ENCODE results near the gene NUP62.

The NUP62 gene

DNA sequence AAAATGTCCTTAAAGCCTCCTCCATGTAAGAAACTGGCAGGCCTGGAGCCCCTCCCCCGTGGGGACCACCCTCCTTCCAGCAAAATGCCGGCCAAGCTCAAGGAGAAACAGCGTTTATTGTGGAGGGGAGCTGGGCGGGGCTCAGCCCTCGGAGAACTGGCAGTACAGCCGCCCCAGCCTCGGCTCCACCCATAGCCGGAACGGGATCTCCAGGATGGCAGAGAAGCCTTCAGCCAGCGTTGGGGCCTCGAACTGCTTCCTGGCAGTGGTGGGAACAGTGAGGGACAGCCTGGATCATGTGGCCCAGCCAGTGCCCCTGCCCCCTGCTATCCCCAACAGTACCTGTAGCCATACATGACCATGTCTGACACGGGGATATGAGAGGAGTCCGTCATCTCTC is 68.2 kb downstream of the NUP62 start:
- H3K4me3 ChIP-seq (ENCODE audit: low read depth, low read length) = no peak overlapping the region
- TF ChIP-seq, protein P1, sequence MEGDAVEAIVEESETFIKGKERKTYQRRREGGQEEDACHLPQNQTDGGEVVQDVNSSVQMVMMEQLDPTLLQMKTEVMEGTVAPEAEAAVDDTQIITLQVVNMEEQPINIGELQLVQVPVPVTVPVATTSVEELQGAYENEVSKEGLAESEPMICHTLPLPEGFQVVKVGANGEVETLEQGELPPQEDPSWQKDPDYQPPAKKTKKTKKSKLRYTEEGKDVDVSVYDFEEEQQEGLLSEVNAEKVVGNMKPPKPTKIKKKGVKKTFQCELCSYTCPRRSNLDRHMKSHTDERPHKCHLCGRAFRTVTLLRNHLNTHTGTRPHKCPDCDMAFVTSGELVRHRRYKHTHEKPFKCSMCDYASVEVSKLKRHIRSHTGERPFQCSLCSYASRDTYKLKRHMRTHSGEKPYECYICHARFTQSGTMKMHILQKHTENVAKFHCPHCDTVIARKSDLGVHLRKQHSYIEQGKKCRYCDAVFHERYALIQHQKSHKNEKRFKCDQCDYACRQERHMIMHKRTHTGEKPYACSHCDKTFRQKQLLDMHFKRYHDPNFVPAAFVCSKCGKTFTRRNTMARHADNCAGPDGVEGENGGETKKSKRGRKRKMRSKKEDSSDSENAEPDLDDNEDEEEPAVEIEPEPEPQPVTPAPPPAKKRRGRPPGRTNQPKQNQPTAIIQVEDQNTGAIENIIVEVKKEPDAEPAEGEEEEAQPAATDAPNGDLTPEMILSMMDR (IDR thresholded peaks at IDR 0.05; ENCODE audit: low read depth, low read length) = no peak

DNA sequence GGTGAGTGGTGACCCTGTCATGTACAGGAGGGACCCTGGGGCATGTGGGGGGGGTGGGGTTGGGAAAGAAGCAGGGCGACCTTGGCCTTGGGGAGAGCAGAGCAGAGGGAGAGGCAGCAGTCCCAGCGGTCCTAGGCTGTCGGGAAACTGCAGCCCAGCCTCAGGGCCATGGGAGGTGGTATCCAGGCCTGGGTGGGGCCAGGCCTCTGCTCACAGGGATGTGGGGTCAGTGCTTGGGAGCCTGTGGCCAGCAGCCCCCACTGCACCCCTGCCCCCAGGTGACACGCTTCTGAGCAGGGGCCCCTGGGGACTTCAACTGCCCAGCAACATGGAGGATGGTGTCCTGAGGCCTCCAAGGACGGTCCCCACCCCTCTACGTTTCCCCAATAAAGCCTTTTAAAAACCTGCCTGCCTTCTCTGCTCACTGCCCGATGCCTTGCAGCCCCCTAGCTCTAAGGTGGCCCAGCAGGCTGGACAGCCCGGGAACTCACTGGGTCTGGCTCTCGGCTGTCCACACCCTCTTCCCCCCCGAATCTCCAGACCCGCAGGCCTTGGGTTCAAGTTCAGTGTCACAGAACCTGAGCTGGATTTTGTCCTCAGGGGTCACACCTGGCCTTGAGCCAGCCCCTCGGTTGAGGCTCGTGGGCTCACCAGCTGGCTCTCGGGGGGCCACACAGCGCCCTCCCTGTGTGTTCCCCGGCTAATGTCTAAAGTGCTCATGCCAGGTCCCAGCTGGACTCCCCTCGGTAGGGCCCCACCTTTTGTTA is 68.8 kb downstream of the NUP62 start:
- TF ChIP-seq, protein P1 (IDR thresholded peaks at IDR 0.05; ENCODE audit: low read depth, low read length) = no peak
- no peak overlapping the region for H3K4me3 ChIP-seq (ENCODE audit: low read depth, low read length)

GRCh38 chr19:49859682-49860335 is 69.5 kb downstream of the NUP62 start:
- TF ChIP-seq, protein P1 (IDR thresholded peaks at IDR 0.05; ENCODE audit: low read depth, low read length) = no peak
- no peak overlapping the region for H3K4me3 ChIP-seq (ENCODE audit: low read depth, low read length)

GRCh38 chr19:49858088-49858985 is 71.0 kb downstream of the NUP62 start:
- TF ChIP-seq, protein P1 (IDR thresholded peaks at IDR 0.05; ENCODE audit: low read depth, low read length) = no peak
- no peak overlapping the region for H3K4me3 ChIP-seq (ENCODE audit: low read depth, low read length)

DNA sequence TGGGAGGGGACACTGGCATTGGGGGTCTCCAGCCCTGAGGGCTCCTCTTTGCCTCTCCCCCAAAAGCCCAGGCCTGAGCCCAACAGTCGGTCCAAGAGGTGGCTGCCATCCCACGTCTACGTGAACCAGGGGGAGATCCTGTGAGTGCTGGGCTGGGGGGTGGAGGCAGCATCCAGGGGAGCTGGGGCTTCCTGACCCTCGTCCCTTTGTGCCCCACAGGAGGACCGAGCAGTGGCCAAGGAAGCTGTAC is 71.5 kb downstream of the NUP62 start:
- H3K4me3 ChIP-seq (ENCODE audit: low read depth, low read length) = no peak overlapping the region
- TF ChIP-seq, protein P1 (IDR thresholded peaks at IDR 0.05; ENCODE audit: low read depth, low read length) = no peak

DNA sequence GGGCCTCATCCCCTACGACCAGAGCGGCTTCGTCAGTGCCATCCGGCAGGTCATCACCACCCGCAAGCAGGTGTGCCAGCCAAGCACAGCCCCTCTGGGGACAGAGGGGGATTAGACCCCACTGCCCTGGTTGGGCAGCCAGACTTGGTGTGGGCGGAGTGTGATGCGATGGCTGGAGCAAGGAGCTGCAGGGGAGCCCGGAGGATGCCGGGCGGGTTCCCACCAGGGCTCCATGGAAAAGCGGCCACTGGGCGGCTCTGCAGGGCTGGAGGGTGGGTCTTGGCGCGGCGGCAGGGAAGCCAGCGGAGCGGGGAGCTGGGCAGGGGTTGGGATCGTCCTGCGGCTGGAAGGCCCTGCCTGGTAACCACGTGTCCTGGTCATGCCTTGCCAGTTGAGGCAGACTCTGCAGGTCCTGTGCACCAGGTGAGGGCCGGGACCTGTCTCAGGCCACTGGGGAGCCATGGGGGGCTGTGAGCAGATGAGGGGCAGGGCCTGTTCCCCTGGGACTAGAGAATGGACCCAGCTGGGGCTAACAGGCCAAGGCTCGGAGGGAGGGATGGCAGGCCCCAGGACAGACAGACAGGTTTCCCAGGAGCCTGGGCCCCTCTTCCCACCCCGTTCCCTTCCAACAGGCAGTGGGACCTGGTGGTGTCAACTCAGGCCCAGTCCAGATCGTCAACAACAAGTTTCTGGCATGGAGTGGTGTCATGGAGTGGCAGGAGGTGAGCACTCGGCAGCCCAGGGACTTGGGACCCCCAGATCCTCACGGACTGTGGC is 72.1 kb downstream of the NUP62 start:
- no peak overlapping the region for H3K4me3 ChIP-seq (ENCODE audit: low read depth, low read length)
- TF ChIP-seq, protein P1 (IDR thresholded peaks at IDR 0.05; ENCODE audit: low read depth, low read length) = no peak
